Liver (tissue), 9 donors: ENCODE data around the gene DBP. TPM values are rescaled to one million over a fixed set of nuclear protein-coding genes. Genes with fewer than 3 reads are reported as not detected.

Experiments
- DNase-seq: peaks from one replicate; pipeline ENCODE4 v3.0.0-alpha.2; 2017; ENCODE audit warnings: low spot score
- H3K27ac ChIP-seq, 2 donors: one replicate each; pipeline ENCODE4 v1.7.0; 2013; ENCODE audit warnings: inconsistent platforms in 2 of 2, low read length in 2 of 2, control low read depth in 1 of 2, low read depth in 1 of 2, mild to moderate bottlenecking in 1 of 2
- H3K27me3 ChIP-seq, 4 donors: one replicate each; pipeline versions ENCODE4 v1.6.1 to v1.7.0; 2013; ENCODE audit warnings: low read length in 3 of 4, inconsistent platforms in 1 of 4, mild to moderate bottlenecking in 1 of 4, moderate library complexity in 1 of 4; ENCODE audit not compliant: control insufficient read depth in 4 of 4, insufficient read depth in 4 of 4
- H3K36me3 ChIP-seq, 4 donors: one replicate each; pipeline versions ENCODE4 v1.6.1 to v1.7.0; 2013; ENCODE audit warnings: low read length in 3 of 4, mild to moderate bottlenecking in 3 of 4, low read depth in 1 of 4, moderate library complexity in 1 of 4; ENCODE audit not compliant: control insufficient read depth in 4 of 4, insufficient read depth in 3 of 4
- H3K4me1 ChIP-seq, 4 donors: one replicate each; pipeline versions ENCODE4 v1.6.1 to v1.7.0; 2013; ENCODE audit warnings: low read length in 3 of 4, mild to moderate bottlenecking in 3 of 4, moderate library complexity in 1 of 4; ENCODE audit not compliant: control insufficient read depth in 4 of 4, insufficient read depth in 4 of 4
- H3K4me3 ChIP-seq, 3 donors: one replicate each; pipeline versions ENCODE4 v1.6.1 to v1.7.0; 2013; ENCODE audit warnings: low read length in 3 of 3, control low read depth in 1 of 3, low read depth in 1 of 3, mild to moderate bottlenecking in 1 of 3
- H3K9ac ChIP-seq, 2 donors: one replicate each; pipeline ENCODE4 v1.7.0; 2013; ENCODE audit warnings: low read length in 2 of 2, mild to moderate bottlenecking in 2 of 2, moderate library complexity in 2 of 2, control low read depth in 1 of 2, low read depth in 1 of 2
- H3K9me3 ChIP-seq, 4 donors: one replicate each; pipeline versions ENCODE4 v1.6.1 to v1.7.0; 2013; ENCODE audit warnings: low read length in 3 of 4; ENCODE audit not compliant: control insufficient read depth in 4 of 4
- EGR1 ChIP-seq, 2 donors: IDR thresholded peaks; 2 replicates each; pipeline ENCODE4 v1.6.1; 2016 to 2018; ENCODE audit warnings: antibody characterized with exemption in 2 of 2, low read depth in 2 of 2
- FOXA2 ChIP-seq: IDR thresholded peaks from 2 replicates; pipeline ENCODE4 v1.6.1; 2016; ENCODE audit warnings: antibody characterized with exemption
- HNF4A ChIP-seq, 2 donors: conservative IDR thresholded peaks; 2 replicates each; pipeline ENCODE4 v1.6.1; 2016; ENCODE audit warnings: antibody characterized with exemption in 2 of 2, mild to moderate bottlenecking in 2 of 2
- HNF4G ChIP-seq: IDR thresholded peaks from 2 replicates; pipeline ENCODE4 v1.6.1; 2016; ENCODE audit warnings: antibody characterized with exemption
- JUND ChIP-seq, 2 donors: IDR thresholded peaks; 2 replicates each; pipeline ENCODE4 v1.6.1; 2016; ENCODE audit warnings: antibody characterized with exemption in 2 of 2
- NR2F2 ChIP-seq: IDR thresholded peaks from 2 replicates; pipeline ENCODE4 v1.6.1; 2016; ENCODE audit warnings: antibody characterized with exemption
- RAD21 ChIP-seq, 2 donors: IDR thresholded peaks; 2 replicates each; pipeline ENCODE4 v1.6.1; 2016; ENCODE audit warnings: antibody characterized with exemption in 2 of 2, mild to moderate bottlenecking in 2 of 2
- RXRA ChIP-seq, 2 donors: IDR thresholded peaks; 2 replicates each; pipeline ENCODE4 v1.6.1; 2017 to 2018; ENCODE audit warnings: antibody characterized with exemption in 2 of 2, mild to moderate bottlenecking in 1 of 2
- SP1 ChIP-seq: IDR thresholded peaks from 2 replicates; pipeline ENCODE4 v1.6.1; 2018; ENCODE audit warnings: antibody characterized with exemption, mild to moderate bottlenecking
- TAF1 ChIP-seq: conservative IDR thresholded peaks from 2 replicates; pipeline ENCODE4 v1.6.1; 2016; ENCODE audit warnings: antibody characterized with exemption, mild to moderate bottlenecking
- YY1 ChIP-seq: IDR thresholded peaks from 2 replicates; pipeline ENCODE4 v1.6.1; 2016; ENCODE audit warnings: antibody characterized with exemption, mild to moderate bottlenecking
- WGBS: extraction: QIAGEN DNeasy Blood & Tissue Kit; methylation state at CpG from one replicate; pipeline ENCODE4 v1.1.7; 2013; 5-methylcytosine and 5-hydroxymethylcytosine counted together
- polyA plus RNA-seq, 2 donors: library from polyadenylated mRNA; stranded (reverse) in 1 of 2; unstranded in 1 of 2; fragments of 200-250 nt in 1 of 2; fragments of >200 nt in 1 of 2; fragmentation: Nextera tagmentation in 1 of 2; extraction: Ambion mirVana in 1 of 2; gene quantifications; one replicate each; pipeline versions ENCODE4 v1.2.1 to v1.2.3, GENCODE V29; 2013 to 2015
- total RNA-seq, 2 donors: library from RNA; depleted of rRNA; stranded (reverse); fragments of >200 nt; gene quantifications; one replicate each; pipeline ENCODE4 v1.2.3, GENCODE V29; 2014
- TF ChIP-seq, protein P1 (sequence below): IDR thresholded peaks from 2 replicates; pipeline ENCODE4 v1.6.1; 2016; ENCODE audit warnings: antibody characterized with exemption, mild to moderate bottlenecking
- TF ChIP-seq, protein P2 (sequence below): IDR thresholded peaks from 2 replicates; pipeline ENCODE4 v1.6.1; 2016; ENCODE audit warnings: antibody characterized with exemption
- TF ChIP-seq, protein P3 (sequence below): fragments of 150-350 bp; IDR thresholded peaks from 2 replicates; pipeline ENCODE4 v1.5.1; 2017; ENCODE audit warnings: improper control_type of control experiment, low read depth, low read length; ENCODE audit not compliant: missing input control
- TF ChIP-seq, protein P4 (sequence below): IDR thresholded peaks from 2 replicates; pipeline ENCODE4 v1.6.1; 2016; ENCODE audit warnings: antibody characterized with exemption
- donor health status: healthy.
- donor health status: healthy.
- donor health status: healthy.
- donor health status: healthy.
- donor health status: healthy.

The DBP gene
- total and polyA plus RNA-seq, 4 donors, result 1.2 to 4.5 (median 1.8) TPM

DNA sequence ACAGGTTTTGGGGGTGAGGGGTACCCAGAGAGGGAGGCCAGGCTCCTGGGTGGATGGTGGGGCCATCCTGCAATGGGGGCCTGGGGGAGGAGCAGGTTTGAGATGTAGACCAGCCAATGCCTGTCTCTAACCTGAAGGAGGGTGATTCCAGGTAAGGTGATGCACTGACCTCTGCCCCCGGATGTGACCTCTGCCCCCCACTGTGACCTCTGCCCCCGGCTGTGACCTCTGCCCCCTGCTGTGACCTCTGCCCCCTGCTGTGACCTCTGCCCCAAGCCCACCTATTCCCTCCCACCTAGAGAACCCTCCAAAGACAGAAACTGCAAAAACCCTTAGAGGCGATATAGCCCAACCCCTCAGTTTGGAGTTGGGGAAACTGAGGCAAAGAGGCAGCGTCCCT, 40.9 kb downstream of the DBP start:
- no peak overlapping the region for H3K4me3 ChIP-seq
- no peak for DNase-seq

DNA sequence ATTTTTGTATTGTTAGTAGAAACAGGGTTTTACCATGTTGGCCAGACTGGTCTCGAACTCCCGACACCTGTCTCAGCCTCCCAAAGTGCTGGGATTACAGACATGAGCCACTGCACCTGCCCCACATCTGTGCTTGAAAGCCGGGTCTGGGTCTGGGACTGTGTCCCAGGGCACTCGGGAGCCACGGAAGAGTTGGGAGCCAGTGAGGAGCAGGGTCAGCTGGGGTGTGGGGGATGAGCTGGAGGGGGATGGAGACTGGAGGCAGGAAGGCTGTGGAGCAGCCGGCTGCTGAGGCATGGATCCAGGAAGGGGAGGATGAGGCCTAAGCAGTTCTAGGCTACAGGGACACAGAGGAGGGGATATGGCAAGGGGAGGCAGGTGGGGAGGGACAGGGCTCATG, 41.3 kb downstream of the DBP start:
- H3K27ac ChIP-seq, result no peak overlapping the region
- no peaks in the 10 kb centered on the region for H3K4me1 ChIP-seq
- H3K27me3 ChIP-seq, result no peaks in the 10 kb centered on the region
- H3K36me3 ChIP-seq, result no peaks in the 10 kb centered on the region
- no peaks in the 10 kb centered on the region for H3K9me3 ChIP-seq
- no peak overlapping the region for H3K4me3 ChIP-seq
- H3K9ac ChIP-seq, result no peak overlapping the region
- TF ChIP-seq HNF4A (conservative IDR thresholded peaks at IDR 0.05), result no peak
- TF ChIP-seq, protein P1, sequence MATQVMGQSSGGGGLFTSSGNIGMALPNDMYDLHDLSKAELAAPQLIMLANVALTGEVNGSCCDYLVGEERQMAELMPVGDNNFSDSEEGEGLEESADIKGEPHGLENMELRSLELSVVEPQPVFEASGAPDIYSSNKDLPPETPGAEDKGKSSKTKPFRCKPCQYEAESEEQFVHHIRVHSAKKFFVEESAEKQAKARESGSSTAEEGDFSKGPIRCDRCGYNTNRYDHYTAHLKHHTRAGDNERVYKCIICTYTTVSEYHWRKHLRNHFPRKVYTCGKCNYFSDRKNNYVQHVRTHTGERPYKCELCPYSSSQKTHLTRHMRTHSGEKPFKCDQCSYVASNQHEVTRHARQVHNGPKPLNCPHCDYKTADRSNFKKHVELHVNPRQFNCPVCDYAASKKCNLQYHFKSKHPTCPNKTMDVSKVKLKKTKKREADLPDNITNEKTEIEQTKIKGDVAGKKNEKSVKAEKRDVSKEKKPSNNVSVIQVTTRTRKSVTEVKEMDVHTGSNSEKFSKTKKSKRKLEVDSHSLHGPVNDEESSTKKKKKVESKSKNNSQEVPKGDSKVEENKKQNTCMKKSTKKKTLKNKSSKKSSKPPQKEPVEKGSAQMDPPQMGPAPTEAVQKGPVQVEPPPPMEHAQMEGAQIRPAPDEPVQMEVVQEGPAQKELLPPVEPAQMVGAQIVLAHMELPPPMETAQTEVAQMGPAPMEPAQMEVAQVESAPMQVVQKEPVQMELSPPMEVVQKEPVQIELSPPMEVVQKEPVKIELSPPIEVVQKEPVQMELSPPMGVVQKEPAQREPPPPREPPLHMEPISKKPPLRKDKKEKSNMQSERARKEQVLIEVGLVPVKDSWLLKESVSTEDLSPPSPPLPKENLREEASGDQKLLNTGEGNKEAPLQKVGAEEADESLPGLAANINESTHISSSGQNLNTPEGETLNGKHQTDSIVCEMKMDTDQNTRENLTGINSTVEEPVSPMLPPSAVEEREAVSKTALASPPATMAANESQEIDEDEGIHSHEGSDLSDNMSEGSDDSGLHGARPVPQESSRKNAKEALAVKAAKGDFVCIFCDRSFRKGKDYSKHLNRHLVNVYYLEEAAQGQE, result no peak
- 78% methylated on average over 6 of the region's 6 CpGs for WGBS
- no peak for DNase-seq

More for the DNA sequence above, 40.9 kb downstream of the DBP start:
- H3K36me3 ChIP-seq, result no peaks in the 10 kb centered on the region
- no peaks in the 10 kb centered on the region for H3K9me3 ChIP-seq
- no peaks in the 10 kb centered on the region for H3K27me3 ChIP-seq
- TF ChIP-seq HNF4A (conservative IDR thresholded peaks at IDR 0.05), result no peak
- TF ChIP-seq, protein P1, result no peak
- TF ChIP-seq, protein P2, sequence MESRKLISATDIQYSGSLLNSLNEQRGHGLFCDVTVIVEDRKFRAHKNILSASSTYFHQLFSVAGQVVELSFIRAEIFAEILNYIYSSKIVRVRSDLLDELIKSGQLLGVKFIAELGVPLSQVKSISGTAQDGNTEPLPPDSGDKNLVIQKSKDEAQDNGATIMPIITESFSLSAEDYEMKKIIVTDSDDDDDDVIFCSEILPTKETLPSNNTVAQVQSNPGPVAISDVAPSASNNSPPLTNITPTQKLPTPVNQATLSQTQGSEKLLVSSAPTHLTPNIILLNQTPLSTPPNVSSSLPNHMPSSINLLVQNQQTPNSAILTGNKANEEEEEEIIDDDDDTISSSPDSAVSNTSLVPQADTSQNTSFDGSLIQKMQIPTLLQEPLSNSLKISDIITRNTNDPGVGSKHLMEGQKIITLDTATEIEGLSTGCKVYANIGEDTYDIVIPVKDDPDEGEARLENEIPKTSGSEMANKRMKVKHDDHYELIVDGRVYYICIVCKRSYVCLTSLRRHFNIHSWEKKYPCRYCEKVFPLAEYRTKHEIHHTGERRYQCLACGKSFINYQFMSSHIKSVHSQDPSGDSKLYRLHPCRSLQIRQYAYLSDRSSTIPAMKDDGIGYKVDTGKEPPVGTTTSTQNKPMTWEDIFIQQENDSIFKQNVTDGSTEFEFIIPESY, result no peak
- TF ChIP-seq FOXA2, result no peak
- TF ChIP-seq RAD21 (IDR thresholded peaks at IDR 0.05), result no peak
- peak; percentile 64 for TF ChIP-seq NR2F2
- no peak for TF ChIP-seq SP1
- 63% methylated on average over 4 of the region's 4 CpGs for WGBS
- H3K4me1 ChIP-seq, result no peaks in the 10 kb centered on the region
- H3K9ac ChIP-seq, result no peak overlapping the region
- no peak overlapping the region for H3K27ac ChIP-seq

DNA sequence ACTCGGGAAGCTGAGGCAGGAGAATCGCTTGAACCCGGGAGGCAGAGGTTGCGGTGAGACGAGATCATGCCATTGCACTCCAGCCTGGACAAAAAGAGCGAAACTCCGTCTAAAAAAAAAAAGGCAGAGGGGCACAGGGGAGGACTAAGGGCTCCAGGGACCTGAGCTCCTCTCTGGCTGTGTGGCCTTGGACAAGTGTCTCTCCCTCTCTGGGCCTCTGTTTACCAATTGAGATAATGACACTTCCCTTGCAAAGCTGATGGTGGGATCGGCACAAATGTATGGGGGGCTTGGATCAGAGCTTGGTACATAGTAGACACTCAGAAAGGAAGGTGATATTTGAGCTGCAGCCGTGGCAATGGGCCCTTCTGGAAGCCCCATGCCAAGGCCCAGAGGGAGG, 42.0 kb downstream of the DBP start:
- H3K36me3 ChIP-seq, result no peaks in the 10 kb centered on the region
- H3K4me1 ChIP-seq, result no peaks in the 10 kb centered on the region
- no peaks in the 10 kb centered on the region for H3K27me3 ChIP-seq
- no peak overlapping the region for H3K4me3 ChIP-seq
- DNase-seq, result no peak
- H3K9me3 ChIP-seq, result no peaks in the 10 kb centered on the region
- no peak overlapping the region for H3K27ac ChIP-seq
- no peak overlapping the region for H3K9ac ChIP-seq
- WGBS, result 92% methylated on average over 9 of the region's 9 CpGs
- no peak for TF ChIP-seq YY1
- TF ChIP-seq TAF1, result no peak
- no peak for TF ChIP-seq HNF4G
- TF ChIP-seq, protein P3, sequence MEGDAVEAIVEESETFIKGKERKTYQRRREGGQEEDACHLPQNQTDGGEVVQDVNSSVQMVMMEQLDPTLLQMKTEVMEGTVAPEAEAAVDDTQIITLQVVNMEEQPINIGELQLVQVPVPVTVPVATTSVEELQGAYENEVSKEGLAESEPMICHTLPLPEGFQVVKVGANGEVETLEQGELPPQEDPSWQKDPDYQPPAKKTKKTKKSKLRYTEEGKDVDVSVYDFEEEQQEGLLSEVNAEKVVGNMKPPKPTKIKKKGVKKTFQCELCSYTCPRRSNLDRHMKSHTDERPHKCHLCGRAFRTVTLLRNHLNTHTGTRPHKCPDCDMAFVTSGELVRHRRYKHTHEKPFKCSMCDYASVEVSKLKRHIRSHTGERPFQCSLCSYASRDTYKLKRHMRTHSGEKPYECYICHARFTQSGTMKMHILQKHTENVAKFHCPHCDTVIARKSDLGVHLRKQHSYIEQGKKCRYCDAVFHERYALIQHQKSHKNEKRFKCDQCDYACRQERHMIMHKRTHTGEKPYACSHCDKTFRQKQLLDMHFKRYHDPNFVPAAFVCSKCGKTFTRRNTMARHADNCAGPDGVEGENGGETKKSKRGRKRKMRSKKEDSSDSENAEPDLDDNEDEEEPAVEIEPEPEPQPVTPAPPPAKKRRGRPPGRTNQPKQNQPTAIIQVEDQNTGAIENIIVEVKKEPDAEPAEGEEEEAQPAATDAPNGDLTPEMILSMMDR, result no peak
- no peak for TF ChIP-seq EGR1 (IDR thresholded peaks at IDR 0.05; ENCODE audit: low read depth in 2 of 2)
- TF ChIP-seq, protein P4, sequence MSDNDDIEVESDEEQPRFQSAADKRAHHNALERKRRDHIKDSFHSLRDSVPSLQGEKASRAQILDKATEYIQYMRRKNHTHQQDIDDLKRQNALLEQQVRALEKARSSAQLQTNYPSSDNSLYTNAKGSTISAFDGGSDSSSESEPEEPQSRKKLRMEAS, result no peak
- TF ChIP-seq RXRA (IDR thresholded peaks at IDR 0.05), result no peak
- TF ChIP-seq, protein P2, result no peak
- TF ChIP-seq JUND (IDR thresholded peaks at IDR 0.05), result no peak
